A549 (cell line): ENCODE data around the gene PRTN3. TPM values are rescaled to one million over a fixed set of nuclear protein-coding genes. Genes with fewer than 3 reads are reported as not detected.

Source experiments
- ATAC-seq, 2 experiments: fragments of 200-7000 bp in 1 of 2; fragments of >200 bp in 1 of 2; cut with Nextera tagmentation in 1 of 2; cut with Tn5 transposase in 1 of 2; 3 replicates each; pipeline versions ENCODE4 v1.8.0 to v1.9.1; 2018 to 2020; ENCODE audit warnings: mild to moderate bottlenecking in 1 of 2, moderate library complexity in 1 of 2
- CTCF ChIA-PET: fragments of 300-600 bp; sonication (Branson Sonifier 250); formaldehyde crosslinking; extraction: SDS; loops from one replicate; lab custom pipeline; 2021; ENCODE audit warnings: antibody characterized with exemption, inconsistent platforms; lab: Yijun Ruan, JAX
- POLR2A ChIA-PET: fragments of 350-600 bp; formaldehyde crosslinking; extraction: SDS; loops from one replicate; lab custom pipeline; 2021; ENCODE audit warnings: antibody characterized with exemption, inconsistent platforms; lab: Yijun Ruan, JAX
- DNase-seq, 2 experiments: peaks; one replicate each; pipeline versions ENCODE4 v3.0.0 to v3.0.0-alpha.2; 2011 to 2016; ENCODE audit warnings: low read depth in 1 of 2, low spot score in 1 of 2
- FAIRE-seq: peaks from 2 replicates; lab custom pipeline; 2011; peaks lifted over from hg19 to GRCh38; lab: Jason Lieb, UNC
- H3K27ac ChIP-seq, 2 experiments: fragments of >200 bp; sonication (Bioruptor Twin); formaldehyde crosslinking; 3 replicates each; pipeline ENCODE4 v1.5.1; 2016 to 2017
- H3K4me1 ChIP-seq: fragments of >200 bp; sonication (Bioruptor Twin); formaldehyde crosslinking; 3 replicates; pipeline ENCODE4 v1.6.1; 2016
- H3K4me2 ChIP-seq: fragments of >200 bp; sonication (Bioruptor Twin); formaldehyde crosslinking; 3 replicates; pipeline ENCODE4 v1.6.1; 2016
- H3K4me3 ChIP-seq: fragments of >200 bp; sonication (Bioruptor Twin); formaldehyde crosslinking; 3 replicates; pipeline ENCODE4 v1.5.1; 2016
- H3K9me3 ChIP-seq: fragments of >200 bp; sonication (Bioruptor Twin); formaldehyde crosslinking; 3 replicates; pipeline ENCODE4 v1.6.1; 2016
- CBX2 ChIP-seq: fragments of 200-600 bp; sonication (generic); IDR thresholded peaks from 2 replicates; pipeline ENCODE4 v1.6.1; 2016; ENCODE audit warnings: low read depth, mild to moderate bottlenecking, borderline replicate concordance
- CEBPB ChIP-seq, 2 experiments: fragments of >200 bp in 1 of 2; sonication (Bioruptor Twin) in 1 of 2; formaldehyde crosslinking in 1 of 2; IDR thresholded peaks; 2 replicates each; pipeline ENCODE4 v1.6.1; 2012 to 2016
- CHD2 ChIP-seq: fragments of 150-350 bp; IDR thresholded peaks from 2 replicates; pipeline ENCODE4 v1.6.1; 2014; ENCODE audit warnings: low read length; ENCODE audit not compliant: partially characterized antibody
- CHD4 ChIP-seq: fragments of 200-600 bp; sonication (generic); IDR thresholded peaks from 2 replicates; pipeline ENCODE4 v1.6.1; 2016; ENCODE audit warnings: antibody characterized with exemption, mild to moderate bottlenecking, borderline replicate concordance
- EHF ChIP-seq: fragments of 250-450 bp; sonication (Bioruptor Pico); IDR thresholded peaks from 2 replicates; pipeline ENCODE4 v1.5.0; 2020; ENCODE audit warnings: mild to moderate bottlenecking
- EHMT2 ChIP-seq: fragments of 200-600 bp; sonication (generic); IDR thresholded peaks from 2 replicates; pipeline ENCODE4 v1.6.1; 2016; ENCODE audit warnings: antibody characterized with exemption, low read depth, mild to moderate bottlenecking, moderate library complexity
- EP300 ChIP-seq, 2 experiments: fragments of >200 bp; sonication (Bioruptor Twin); formaldehyde crosslinking; IDR thresholded peaks; 2 replicates in 1 of 2; 3 replicates in 1 of 2; pipeline ENCODE4 v1.6.1; 2016 to 2017
- FOSL2 ChIP-seq, 2 experiments: fragments of 450-650 bp in 1 of 2; fragments of >200 bp in 1 of 2; sonication (Bioruptor Twin) in 1 of 2; formaldehyde crosslinking; IDR thresholded peaks; 2 replicates each; pipeline versions ENCODE4 v1.5.0 to v1.6.1; 2016 to 2020; ENCODE audit warnings: mild to moderate bottlenecking in 1 of 2, moderate library complexity in 1 of 2
- GATA3 ChIP-seq: IDR thresholded peaks from 2 replicates; pipeline ENCODE4 v1.6.1; 2012; ENCODE audit warnings: borderline replicate concordance
- HDAC2 ChIP-seq: fragments of 200-600 bp; sonication (generic); IDR thresholded peaks from 2 replicates; pipeline ENCODE4 v1.6.1; 2016
- HEYL ChIP-seq: fragments of 250-450 bp; sonication (Bioruptor Pico); IDR thresholded peaks from 2 replicates; pipeline ENCODE4 v1.8.0; 2021; ENCODE audit warnings: mild to moderate bottlenecking, moderate library complexity
- HOXA7 ChIP-seq: fragments of 250-450 bp; sonication (Bioruptor Pico); IDR thresholded peaks from 2 replicates; pipeline ENCODE4 v1.5.0; 2020; ENCODE audit warnings: mild to moderate bottlenecking, moderate library complexity
- HOXB13 ChIP-seq: fragments of 250-450 bp; sonication (Bioruptor Pico); IDR thresholded peaks from 2 replicates; pipeline ENCODE4 v1.5.0; 2020; ENCODE audit warnings: low read depth, mild to moderate bottlenecking, moderate library complexity
- HOXB5 ChIP-seq: fragments of 250-450 bp; sonication (Bioruptor Pico); IDR thresholded peaks from 2 replicates; pipeline ENCODE4 v1.5.0; 2020; ENCODE audit warnings: mild to moderate bottlenecking, moderate library complexity
- JUN ChIP-seq, 2 experiments: fragments of >200 bp; sonication (Bioruptor Twin); formaldehyde crosslinking; IDR thresholded peaks; 2 replicates in 1 of 2; 3 replicates in 1 of 2; pipeline ENCODE4 v1.6.1; 2016 to 2017
- KDM1A ChIP-seq: fragments of 200-600 bp; sonication (generic); IDR thresholded peaks from 2 replicates; pipeline ENCODE4 v1.6.1; 2016; ENCODE audit warnings: low read depth, mild to moderate bottlenecking
- KDM5A ChIP-seq: fragments of 200-600 bp; sonication (generic); IDR thresholded peaks from 2 replicates; pipeline ENCODE4 v1.6.1; 2016; ENCODE audit warnings: antibody characterized with exemption, mild to moderate bottlenecking
- NFE2L2 ChIP-seq: fragments of 150-350 bp; conservative IDR thresholded peaks from 2 replicates; pipeline ENCODE4 v1.6.1; 2014; ENCODE audit warnings: low read length
- PHF8 ChIP-seq: fragments of 200-600 bp; sonication (generic); IDR thresholded peaks from 2 replicates; pipeline ENCODE4 v1.6.1; 2016; ENCODE audit warnings: low read depth, mild to moderate bottlenecking, antibody characterized with exemption, moderate library complexity, borderline replicate concordance
- RAD21 ChIP-seq, 2 experiments: fragments of >200 bp in 1 of 2; sonication (Bioruptor Twin) in 1 of 2; formaldehyde crosslinking in 1 of 2; IDR thresholded peaks in 1 of 2; conservative IDR thresholded peaks in 1 of 2; 2 replicates in 1 of 2; 3 replicates in 1 of 2; pipeline ENCODE4 v1.6.1; 2012 to 2018; ENCODE audit warnings: inconsistent platforms in 1 of 2
- RCOR1 ChIP-seq: fragments of 150-350 bp; IDR thresholded peaks from 2 replicates; pipeline ENCODE4 v1.6.1; 2014; ENCODE audit warnings: antibody characterized with exemption, low read length, low read depth
- ZC3H11A ChIP-seq: fragments of 450-650 bp; IDR thresholded peaks from 2 replicates; pipeline ENCODE4 v1.6.1; 2014; ENCODE audit warnings: antibody characterized with exemption, mild to moderate bottlenecking
- ZFP36 ChIP-seq: fragments of 450-650 bp; IDR thresholded peaks from 2 replicates; pipeline ENCODE4 v1.6.1; 2014; ENCODE audit warnings: borderline replicate concordance; ENCODE audit not compliant: partially characterized antibody
- ZSCAN20 ChIP-seq: fragments of 250-450 bp; sonication (Bioruptor Pico); IDR thresholded peaks from 2 replicates; pipeline ENCODE4 v1.8.0; 2022; ENCODE audit warnings: mild to moderate bottlenecking, moderate library complexity
- WGBS: methylation state at CpG from one replicate; pipeline ENCODE4 v1.1.6; 2017; ENCODE audit errors: missing lambda C conversion rate; 5-methylcytosine and 5-hydroxymethylcytosine counted together
- polyA plus RNA-seq, 4 experiments: library from polyadenylated mRNA; depleted of rRNA in 3 of 4; stranded (reverse); fragments of >200 nt; fragmentation: RNase III in 1 of 4; extraction: RNeasy Plus Mini Kit Qiagen cat#74134 plus additional on column Dnase treatment in 1 of 4; gene quantifications; 2 replicates in 3 of 4; 3 replicates in 1 of 4; pipeline ENCODE4 v1.2.3, GENCODE V29; 2011 to 2017
- TF ChIP-seq, protein P1 (sequence below): fragments of >200 bp; sonication (Bioruptor Twin); formaldehyde crosslinking; IDR thresholded peaks from 3 replicates; pipeline ENCODE4 v1.6.1; 2016
- TF ChIP-seq, protein P2 (sequence below): fragments of >200 bp; sonication (Bioruptor Twin); formaldehyde crosslinking; IDR thresholded peaks from 3 replicates; pipeline ENCODE4 v1.5.1; 2016
- TF ChIP-seq, protein P3 (sequence below): fragments of 450-650 bp; IDR thresholded peaks from 2 replicates; pipeline ENCODE4 v1.6.1; 2014; ENCODE audit warnings: antibody characterized with exemption
- TF ChIP-seq, protein P4 (sequence below): fragments of 250-450 bp; sonication (Bioruptor Pico); IDR thresholded peaks from 2 replicates; pipeline ENCODE4 v1.5.0; 2020; ENCODE audit warnings: low read depth, mild to moderate bottlenecking, moderate library complexity
- TF ChIP-seq, protein P5 (sequence below): fragments of 200-600 bp; sonication (generic); IDR thresholded peaks from 2 replicates; pipeline ENCODE4 v1.6.1; 2016; ENCODE audit warnings: antibody characterized with exemption, mild to moderate bottlenecking, moderate library complexity

Gene PRTN3
- polyA plus RNA-seq, 2 of the 4 experiments (the other 2 are of a cell fraction) = 0.21 to 0.39 TPM

DNA sequence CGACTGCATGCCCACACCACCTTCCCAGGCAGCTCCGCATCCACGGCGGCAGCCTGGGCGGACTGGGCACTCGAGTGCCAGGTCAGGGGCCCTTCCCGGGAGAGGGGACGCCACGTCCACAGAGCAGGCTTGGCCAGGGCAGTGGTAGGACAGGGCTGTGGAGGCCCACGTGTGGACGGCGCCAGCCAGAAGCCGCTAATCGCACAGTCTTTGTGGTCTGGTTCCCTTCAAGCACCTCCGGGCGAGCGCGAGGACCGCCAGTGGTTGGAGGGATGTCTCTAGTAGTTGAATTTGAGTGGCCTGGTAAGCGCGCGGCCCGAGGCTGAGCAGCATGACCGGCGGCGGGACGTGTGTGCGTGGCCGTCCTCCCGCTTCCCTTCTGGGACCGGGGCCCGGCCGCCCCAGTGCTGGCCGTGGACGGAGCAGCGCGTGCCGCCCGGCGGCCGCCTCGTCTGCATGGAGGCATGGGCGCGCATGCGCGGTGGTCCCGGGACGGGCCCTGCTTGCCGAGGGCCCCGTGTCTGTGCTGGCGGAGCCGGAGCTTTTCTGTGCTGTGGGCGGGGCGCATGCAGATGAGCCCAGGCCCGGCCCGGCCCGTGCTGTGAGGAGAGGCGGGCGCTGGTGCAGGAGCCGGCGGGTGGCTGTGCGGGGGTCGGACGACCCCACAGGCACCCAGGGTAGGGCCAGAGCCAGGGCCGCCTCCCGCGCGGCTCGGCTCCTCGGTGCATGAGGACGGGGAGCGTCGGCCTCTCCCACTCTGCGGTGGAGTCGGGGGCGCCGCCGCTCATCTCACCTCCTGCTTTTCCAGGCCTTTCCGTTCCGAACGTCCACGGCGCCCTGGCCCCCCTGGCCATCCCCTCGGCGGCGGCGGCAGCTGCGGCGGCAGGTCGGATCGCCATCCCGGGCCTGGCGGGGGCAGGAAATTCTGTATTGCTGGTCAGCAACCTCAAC lies 34.9 kb upstream of the PRTN3 start:
- ATAC-seq = peak in 1 of 2 experiments; percentile 3; a peak in 2 of 6 replicates
- ChIA-PET POLR2A (no interaction called here), CTCF (no interaction called here)
- H3K4me1 ChIP-seq = peaks cover 27% of the 10 kb centered on the region
- H3K4me2 ChIP-seq = no peak overlapping the region
- no peak for DNase-seq
- no peak overlapping the region for H3K27ac ChIP-seq
- 91% methylated on average over 63 of the region's 93 CpGs for WGBS
- FAIRE-seq = no peak
- H3K4me3 ChIP-seq = no peak overlapping the region
- TF ChIP-seq CEBPB (IDR thresholded peaks at IDR 0.05) (no peak), KDM5A (no peak), PHF8 (no peak), ZSCAN20 (CRISPR knock-in tag) (no peak), JUN (IDR thresholded peaks at IDR 0.05) (no peak), RAD21 (conservative IDR thresholded peaks at IDR 0.05 in 1 of 2, IDR thresholded peaks at IDR 0.05 in 1 of 2) (no peak), EHMT2 (no peak), RCOR1 (no peak), HOXB13 (no peak), CHD2 (no peak), HOXB5 (CRISPR knock-in tag) (no peak), HDAC2 (no peak), NFE2L2 (no peak), ZFP36 (no peak), KDM1A (no peak), HOXA7 (CRISPR knock-in tag) (no peak), HEYL (no peak)
- TF ChIP-seq, protein P1, sequence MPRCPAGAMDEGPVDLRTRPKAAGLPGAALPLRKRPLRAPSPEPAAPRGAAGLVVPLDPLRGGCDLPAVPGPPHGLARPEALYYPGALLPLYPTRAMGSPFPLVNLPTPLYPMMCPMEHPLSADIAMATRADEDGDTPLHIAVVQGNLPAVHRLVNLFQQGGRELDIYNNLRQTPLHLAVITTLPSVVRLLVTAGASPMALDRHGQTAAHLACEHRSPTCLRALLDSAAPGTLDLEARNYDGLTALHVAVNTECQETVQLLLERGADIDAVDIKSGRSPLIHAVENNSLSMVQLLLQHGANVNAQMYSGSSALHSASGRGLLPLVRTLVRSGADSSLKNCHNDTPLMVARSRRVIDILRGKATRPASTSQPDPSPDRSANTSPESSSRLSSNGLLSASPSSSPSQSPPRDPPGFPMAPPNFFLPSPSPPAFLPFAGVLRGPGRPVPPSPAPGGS = no peak
- TF ChIP-seq, protein P2, sequence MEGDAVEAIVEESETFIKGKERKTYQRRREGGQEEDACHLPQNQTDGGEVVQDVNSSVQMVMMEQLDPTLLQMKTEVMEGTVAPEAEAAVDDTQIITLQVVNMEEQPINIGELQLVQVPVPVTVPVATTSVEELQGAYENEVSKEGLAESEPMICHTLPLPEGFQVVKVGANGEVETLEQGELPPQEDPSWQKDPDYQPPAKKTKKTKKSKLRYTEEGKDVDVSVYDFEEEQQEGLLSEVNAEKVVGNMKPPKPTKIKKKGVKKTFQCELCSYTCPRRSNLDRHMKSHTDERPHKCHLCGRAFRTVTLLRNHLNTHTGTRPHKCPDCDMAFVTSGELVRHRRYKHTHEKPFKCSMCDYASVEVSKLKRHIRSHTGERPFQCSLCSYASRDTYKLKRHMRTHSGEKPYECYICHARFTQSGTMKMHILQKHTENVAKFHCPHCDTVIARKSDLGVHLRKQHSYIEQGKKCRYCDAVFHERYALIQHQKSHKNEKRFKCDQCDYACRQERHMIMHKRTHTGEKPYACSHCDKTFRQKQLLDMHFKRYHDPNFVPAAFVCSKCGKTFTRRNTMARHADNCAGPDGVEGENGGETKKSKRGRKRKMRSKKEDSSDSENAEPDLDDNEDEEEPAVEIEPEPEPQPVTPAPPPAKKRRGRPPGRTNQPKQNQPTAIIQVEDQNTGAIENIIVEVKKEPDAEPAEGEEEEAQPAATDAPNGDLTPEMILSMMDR = no peak
- TF ChIP-seq, protein P3, sequence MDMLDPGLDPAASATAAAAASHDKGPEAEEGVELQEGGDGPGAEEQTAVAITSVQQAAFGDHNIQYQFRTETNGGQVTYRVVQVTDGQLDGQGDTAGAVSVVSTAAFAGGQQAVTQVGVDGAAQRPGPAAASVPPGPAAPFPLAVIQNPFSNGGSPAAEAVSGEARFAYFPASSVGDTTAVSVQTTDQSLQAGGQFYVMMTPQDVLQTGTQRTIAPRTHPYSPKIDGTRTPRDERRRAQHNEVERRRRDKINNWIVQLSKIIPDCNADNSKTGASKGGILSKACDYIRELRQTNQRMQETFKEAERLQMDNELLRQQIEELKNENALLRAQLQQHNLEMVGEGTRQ = no peak
- H3K9me3 ChIP-seq = no peaks in the 10 kb centered on the region

DNA sequence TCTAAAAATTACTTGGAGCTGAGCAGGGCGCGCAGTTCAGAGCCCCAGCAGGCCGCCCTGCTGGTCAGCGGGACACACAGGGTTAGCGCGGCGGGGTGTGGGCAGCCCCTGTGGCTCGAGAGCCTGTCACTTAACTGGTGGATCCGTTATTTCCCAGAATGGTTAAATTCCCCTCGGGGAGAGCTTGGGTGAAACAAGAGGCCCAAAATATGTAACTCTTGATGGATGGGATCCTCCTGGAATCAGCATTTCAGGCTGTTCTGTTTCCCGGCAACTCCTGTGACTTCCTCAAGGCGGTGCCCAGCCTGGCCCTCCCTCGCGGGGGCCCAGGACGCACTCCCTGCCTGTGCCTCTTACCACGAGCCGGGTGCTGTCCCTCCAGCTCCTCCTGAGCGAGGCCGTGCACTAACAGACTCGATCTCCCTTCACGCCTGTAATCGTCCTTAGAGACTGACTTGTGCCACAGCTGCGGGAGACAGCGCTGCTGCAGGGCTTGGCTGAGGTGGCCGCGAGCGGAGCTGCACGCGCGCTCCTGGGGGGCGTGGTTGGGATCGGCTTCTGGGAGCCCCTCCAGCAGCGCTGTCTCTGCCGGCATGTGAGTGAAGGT lies 33.9 kb upstream of the PRTN3 start:
- WGBS = 88% methylated on average over 26 of the region's 34 CpGs
- DNase-seq (no peak), ATAC-seq (no peak), FAIRE-seq (no peak)
- CTCF ChIA-PET = no interaction called here
- POLR2A ChIA-PET = no interaction called here
- H3K9me3 ChIP-seq = no peaks in the 10 kb centered on the region
- peaks cover 17% of the 10 kb centered on the region for H3K4me1 ChIP-seq
- H3K4me2 ChIP-seq = no peak overlapping the region
- H3K27ac ChIP-seq = no peak overlapping the region
- no peak overlapping the region for H3K4me3 ChIP-seq
- no peak for TF ChIP-seq FOSL2 (IDR thresholded peaks at IDR 0.05)
- TF ChIP-seq FOSL2 (CRISPR knock-in tag; IDR thresholded peaks at IDR 0.05) = no peak
- TF ChIP-seq, protein P4, sequence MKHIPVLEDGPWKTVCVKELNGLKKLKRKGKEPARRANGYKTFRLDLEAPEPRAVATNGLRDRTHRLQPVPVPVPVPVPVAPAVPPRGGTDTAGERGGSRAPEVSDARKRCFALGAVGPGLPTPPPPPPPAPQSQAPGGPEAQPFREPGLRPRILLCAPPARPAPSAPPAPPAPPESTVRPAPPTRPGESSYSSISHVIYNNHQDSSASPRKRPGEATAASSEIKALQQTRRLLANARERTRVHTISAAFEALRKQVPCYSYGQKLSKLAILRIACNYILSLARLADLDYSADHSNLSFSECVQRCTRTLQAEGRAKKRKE = no peak
- TF ChIP-seq HDAC2 = no peak
- TF ChIP-seq CBX2 = no peak
- TF ChIP-seq, protein P5, sequence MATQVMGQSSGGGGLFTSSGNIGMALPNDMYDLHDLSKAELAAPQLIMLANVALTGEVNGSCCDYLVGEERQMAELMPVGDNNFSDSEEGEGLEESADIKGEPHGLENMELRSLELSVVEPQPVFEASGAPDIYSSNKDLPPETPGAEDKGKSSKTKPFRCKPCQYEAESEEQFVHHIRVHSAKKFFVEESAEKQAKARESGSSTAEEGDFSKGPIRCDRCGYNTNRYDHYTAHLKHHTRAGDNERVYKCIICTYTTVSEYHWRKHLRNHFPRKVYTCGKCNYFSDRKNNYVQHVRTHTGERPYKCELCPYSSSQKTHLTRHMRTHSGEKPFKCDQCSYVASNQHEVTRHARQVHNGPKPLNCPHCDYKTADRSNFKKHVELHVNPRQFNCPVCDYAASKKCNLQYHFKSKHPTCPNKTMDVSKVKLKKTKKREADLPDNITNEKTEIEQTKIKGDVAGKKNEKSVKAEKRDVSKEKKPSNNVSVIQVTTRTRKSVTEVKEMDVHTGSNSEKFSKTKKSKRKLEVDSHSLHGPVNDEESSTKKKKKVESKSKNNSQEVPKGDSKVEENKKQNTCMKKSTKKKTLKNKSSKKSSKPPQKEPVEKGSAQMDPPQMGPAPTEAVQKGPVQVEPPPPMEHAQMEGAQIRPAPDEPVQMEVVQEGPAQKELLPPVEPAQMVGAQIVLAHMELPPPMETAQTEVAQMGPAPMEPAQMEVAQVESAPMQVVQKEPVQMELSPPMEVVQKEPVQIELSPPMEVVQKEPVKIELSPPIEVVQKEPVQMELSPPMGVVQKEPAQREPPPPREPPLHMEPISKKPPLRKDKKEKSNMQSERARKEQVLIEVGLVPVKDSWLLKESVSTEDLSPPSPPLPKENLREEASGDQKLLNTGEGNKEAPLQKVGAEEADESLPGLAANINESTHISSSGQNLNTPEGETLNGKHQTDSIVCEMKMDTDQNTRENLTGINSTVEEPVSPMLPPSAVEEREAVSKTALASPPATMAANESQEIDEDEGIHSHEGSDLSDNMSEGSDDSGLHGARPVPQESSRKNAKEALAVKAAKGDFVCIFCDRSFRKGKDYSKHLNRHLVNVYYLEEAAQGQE = no peak
- TF ChIP-seq HOXB13 = no peak
- no peak for TF ChIP-seq CHD4
- TF ChIP-seq GATA3 = no peak
- TF ChIP-seq EHF (CRISPR knock-in tag) = no peak
- no peak for TF ChIP-seq EP300 (IDR thresholded peaks at IDR 0.05)
- TF ChIP-seq JUN (IDR thresholded peaks at IDR 0.05) = no peak
- no peak for TF ChIP-seq ZC3H11A
- TF ChIP-seq CHD2 = no peak
- no peak for TF ChIP-seq KDM5A
